GM18519 (cell line): ENCODE data around the gene ST8SIA6.

Experiments
- ATAC-seq: cut with Tn5 transposase; IDR thresholded peaks from one replicate; pipeline ENCODE4 v1.9.1; 2021; ENCODE audit warnings: mild to moderate bottlenecking, moderate library complexity; ENCODE audit not compliant: unreplicated experiment, low FRiP score

ST8SIA6 gene

DNA sequence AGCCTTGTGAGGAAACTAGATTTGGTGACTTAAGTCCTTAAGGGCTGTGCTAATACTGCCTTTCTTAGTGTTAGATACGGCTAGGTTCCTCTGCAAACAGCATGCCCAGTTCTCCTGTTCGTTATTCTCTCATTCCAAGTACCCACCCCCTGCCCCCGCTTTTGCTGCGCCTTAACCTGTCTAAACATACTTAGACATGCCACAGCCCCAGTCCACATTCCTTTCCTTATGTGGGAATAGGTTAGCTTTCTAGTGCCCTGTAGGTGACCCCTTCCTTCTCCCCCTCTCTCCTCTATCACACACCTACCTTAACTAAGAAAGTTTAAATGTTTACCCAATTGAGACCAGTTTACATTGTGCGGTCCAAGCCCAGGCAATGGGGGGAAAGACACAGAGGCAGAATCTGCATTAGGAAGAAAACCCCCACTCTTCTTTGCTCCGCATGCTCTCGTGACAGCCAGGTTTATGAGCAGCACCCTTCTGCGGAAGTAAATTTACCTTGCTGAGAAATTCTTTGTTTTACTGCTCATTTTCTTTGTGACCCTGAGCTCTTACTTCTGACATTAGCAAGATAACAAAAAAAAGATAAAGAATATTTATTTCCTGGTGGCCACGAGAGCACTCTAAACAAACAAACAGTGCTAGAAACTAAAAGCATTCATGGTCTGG, 177.5 kb downstream of the ST8SIA6 start:
- no peak for ATAC-seq

GRCh38 chr10:17273403-17273802, 181.0 kb downstream of the ST8SIA6 start:
- ATAC-seq = no peak

DNA sequence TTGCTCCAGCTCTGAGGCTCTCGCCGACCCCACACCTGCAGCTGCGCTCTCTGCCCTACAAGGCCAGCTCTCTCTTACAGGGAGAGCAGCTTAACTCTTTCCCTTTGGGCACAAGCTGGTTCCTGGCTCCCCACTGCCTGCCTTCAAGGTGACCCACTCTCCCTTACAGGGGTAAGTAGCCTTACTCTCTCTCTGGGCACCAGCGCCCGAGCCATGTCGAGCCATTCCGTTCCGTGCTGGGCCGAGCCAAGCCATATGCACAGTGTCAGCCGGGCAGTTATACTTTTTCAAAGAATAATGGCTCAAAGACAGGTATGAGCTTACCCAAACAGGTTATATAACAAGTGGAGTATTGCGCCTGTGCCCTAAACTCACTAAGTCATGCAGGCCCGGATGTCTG, 181.7 kb downstream of the ST8SIA6 start:
- ATAC-seq = no peak
